Measurements from ENCODE around the gene BRD1. TPM values are rescaled to one million over a fixed set of nuclear protein-coding genes. Genes with fewer than 3 reads are reported as not detected.

BRD1 gene
- total and polyA plus RNA-seq, 2 experiments from 2014 or later = 12.3 to 33.8 TPM

DNA sequence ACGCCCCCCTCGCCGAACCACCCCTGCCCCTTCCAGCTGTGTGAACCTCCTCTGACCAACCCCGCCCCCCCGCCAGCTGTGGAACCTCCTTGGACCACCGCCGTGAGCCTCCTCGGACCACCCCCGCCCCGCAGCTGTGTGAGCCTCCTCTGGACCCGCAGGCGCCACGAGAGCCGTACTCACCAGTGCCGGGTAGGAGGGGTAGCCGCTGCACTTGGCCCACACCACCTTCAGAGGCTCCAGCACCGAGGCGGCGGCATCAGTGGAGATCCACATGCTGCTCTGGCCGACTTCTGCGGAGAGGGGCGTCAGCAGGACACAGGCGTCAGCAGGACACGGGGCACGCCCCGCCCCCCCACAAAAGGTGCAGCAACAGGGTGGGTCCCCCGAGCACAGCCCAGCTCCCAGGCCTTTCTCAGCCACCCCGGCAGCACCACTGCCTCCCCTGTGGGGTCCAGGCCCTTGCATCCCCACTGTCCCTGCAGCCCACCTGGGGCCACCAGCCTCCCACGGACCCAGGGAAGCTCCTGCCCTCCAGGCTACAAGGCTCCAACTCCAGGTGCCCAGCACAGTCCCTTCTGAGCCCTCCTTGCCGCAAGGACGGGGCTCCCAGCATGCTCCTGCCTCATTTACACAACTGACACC lies 51.7 kb downstream of the BRD1 start:
- no peak overlapping the region for H3K4me3 ChIP-seq
- no peaks in the 10 kb centered on the region for H3K9me3 Mint-ChIP-seq
- H3K27me3 Mint-ChIP-seq (ENCODE audit: insufficient read depth, low read depth, poor library complexity) = peaks cover 17% of the 10 kb centered on the region
- H3K27me3 ChIP-seq (ENCODE audit: insufficient read depth) = no peaks in the 10 kb centered on the region
- peaks cover 10% of the 10 kb centered on the region; the same call in 2 of the 3 replicates for H3K4me1 Mint-ChIP-seq
- H3K4me2 ChIP-seq = no peak overlapping the region
- H3K79me2 ChIP-seq (replicated peaks; ENCODE audit: insufficient read depth) = peaks cover 27% of the 10 kb centered on the region
- peaks cover 23% of the 10 kb centered on the region for H4K20me1 ChIP-seq (replicated peaks; ENCODE audit: insufficient read depth)
- no peak overlapping the region for H3K4me3 Mint-ChIP-seq
- H3K27ac Mint-ChIP-seq = no peak overlapping the region
- no peak for TF ChIP-seq CREB1 (CRISPR knock-in tag; IDR thresholded peaks at IDR 0.05; ENCODE audit: low read depth)
- no peak for TF ChIP-seq EZH2phosphoT487 (IDR thresholded peaks at IDR 0.05; ENCODE audit: unreplicated experiment)
- TF ChIP-seq, protein P1, sequence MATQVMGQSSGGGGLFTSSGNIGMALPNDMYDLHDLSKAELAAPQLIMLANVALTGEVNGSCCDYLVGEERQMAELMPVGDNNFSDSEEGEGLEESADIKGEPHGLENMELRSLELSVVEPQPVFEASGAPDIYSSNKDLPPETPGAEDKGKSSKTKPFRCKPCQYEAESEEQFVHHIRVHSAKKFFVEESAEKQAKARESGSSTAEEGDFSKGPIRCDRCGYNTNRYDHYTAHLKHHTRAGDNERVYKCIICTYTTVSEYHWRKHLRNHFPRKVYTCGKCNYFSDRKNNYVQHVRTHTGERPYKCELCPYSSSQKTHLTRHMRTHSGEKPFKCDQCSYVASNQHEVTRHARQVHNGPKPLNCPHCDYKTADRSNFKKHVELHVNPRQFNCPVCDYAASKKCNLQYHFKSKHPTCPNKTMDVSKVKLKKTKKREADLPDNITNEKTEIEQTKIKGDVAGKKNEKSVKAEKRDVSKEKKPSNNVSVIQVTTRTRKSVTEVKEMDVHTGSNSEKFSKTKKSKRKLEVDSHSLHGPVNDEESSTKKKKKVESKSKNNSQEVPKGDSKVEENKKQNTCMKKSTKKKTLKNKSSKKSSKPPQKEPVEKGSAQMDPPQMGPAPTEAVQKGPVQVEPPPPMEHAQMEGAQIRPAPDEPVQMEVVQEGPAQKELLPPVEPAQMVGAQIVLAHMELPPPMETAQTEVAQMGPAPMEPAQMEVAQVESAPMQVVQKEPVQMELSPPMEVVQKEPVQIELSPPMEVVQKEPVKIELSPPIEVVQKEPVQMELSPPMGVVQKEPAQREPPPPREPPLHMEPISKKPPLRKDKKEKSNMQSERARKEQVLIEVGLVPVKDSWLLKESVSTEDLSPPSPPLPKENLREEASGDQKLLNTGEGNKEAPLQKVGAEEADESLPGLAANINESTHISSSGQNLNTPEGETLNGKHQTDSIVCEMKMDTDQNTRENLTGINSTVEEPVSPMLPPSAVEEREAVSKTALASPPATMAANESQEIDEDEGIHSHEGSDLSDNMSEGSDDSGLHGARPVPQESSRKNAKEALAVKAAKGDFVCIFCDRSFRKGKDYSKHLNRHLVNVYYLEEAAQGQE (IDR thresholded peaks at IDR 0.05; ENCODE audit: unreplicated experiment) = no peak
- no peak for TF ChIP-seq ZNF114 (CRISPR knock-in tag; IDR thresholded peaks at IDR 0.05)
- TF ChIP-seq, protein P2, sequence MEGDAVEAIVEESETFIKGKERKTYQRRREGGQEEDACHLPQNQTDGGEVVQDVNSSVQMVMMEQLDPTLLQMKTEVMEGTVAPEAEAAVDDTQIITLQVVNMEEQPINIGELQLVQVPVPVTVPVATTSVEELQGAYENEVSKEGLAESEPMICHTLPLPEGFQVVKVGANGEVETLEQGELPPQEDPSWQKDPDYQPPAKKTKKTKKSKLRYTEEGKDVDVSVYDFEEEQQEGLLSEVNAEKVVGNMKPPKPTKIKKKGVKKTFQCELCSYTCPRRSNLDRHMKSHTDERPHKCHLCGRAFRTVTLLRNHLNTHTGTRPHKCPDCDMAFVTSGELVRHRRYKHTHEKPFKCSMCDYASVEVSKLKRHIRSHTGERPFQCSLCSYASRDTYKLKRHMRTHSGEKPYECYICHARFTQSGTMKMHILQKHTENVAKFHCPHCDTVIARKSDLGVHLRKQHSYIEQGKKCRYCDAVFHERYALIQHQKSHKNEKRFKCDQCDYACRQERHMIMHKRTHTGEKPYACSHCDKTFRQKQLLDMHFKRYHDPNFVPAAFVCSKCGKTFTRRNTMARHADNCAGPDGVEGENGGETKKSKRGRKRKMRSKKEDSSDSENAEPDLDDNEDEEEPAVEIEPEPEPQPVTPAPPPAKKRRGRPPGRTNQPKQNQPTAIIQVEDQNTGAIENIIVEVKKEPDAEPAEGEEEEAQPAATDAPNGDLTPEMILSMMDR (conservative IDR thresholded peaks at IDR 0.05; ENCODE audit: low read depth in 2 of 2) = no peak
- no peak for TF ChIP-seq POLR2AphosphoS5 (IDR thresholded peaks at IDR 0.05; ENCODE audit: low read depth)
- TF ChIP-seq, protein P3, sequence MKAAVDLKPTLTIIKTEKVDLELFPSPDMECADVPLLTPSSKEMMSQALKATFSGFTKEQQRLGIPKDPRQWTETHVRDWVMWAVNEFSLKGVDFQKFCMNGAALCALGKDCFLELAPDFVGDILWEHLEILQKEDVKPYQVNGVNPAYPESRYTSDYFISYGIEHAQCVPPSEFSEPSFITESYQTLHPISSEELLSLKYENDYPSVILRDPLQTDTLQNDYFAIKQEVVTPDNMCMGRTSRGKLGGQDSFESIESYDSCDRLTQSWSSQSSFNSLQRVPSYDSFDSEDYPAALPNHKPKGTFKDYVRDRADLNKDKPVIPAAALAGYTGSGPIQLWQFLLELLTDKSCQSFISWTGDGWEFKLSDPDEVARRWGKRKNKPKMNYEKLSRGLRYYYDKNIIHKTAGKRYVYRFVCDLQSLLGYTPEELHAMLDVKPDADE (IDR thresholded peaks at IDR 0.05) = no peak
- TF ChIP-seq, protein P4, sequence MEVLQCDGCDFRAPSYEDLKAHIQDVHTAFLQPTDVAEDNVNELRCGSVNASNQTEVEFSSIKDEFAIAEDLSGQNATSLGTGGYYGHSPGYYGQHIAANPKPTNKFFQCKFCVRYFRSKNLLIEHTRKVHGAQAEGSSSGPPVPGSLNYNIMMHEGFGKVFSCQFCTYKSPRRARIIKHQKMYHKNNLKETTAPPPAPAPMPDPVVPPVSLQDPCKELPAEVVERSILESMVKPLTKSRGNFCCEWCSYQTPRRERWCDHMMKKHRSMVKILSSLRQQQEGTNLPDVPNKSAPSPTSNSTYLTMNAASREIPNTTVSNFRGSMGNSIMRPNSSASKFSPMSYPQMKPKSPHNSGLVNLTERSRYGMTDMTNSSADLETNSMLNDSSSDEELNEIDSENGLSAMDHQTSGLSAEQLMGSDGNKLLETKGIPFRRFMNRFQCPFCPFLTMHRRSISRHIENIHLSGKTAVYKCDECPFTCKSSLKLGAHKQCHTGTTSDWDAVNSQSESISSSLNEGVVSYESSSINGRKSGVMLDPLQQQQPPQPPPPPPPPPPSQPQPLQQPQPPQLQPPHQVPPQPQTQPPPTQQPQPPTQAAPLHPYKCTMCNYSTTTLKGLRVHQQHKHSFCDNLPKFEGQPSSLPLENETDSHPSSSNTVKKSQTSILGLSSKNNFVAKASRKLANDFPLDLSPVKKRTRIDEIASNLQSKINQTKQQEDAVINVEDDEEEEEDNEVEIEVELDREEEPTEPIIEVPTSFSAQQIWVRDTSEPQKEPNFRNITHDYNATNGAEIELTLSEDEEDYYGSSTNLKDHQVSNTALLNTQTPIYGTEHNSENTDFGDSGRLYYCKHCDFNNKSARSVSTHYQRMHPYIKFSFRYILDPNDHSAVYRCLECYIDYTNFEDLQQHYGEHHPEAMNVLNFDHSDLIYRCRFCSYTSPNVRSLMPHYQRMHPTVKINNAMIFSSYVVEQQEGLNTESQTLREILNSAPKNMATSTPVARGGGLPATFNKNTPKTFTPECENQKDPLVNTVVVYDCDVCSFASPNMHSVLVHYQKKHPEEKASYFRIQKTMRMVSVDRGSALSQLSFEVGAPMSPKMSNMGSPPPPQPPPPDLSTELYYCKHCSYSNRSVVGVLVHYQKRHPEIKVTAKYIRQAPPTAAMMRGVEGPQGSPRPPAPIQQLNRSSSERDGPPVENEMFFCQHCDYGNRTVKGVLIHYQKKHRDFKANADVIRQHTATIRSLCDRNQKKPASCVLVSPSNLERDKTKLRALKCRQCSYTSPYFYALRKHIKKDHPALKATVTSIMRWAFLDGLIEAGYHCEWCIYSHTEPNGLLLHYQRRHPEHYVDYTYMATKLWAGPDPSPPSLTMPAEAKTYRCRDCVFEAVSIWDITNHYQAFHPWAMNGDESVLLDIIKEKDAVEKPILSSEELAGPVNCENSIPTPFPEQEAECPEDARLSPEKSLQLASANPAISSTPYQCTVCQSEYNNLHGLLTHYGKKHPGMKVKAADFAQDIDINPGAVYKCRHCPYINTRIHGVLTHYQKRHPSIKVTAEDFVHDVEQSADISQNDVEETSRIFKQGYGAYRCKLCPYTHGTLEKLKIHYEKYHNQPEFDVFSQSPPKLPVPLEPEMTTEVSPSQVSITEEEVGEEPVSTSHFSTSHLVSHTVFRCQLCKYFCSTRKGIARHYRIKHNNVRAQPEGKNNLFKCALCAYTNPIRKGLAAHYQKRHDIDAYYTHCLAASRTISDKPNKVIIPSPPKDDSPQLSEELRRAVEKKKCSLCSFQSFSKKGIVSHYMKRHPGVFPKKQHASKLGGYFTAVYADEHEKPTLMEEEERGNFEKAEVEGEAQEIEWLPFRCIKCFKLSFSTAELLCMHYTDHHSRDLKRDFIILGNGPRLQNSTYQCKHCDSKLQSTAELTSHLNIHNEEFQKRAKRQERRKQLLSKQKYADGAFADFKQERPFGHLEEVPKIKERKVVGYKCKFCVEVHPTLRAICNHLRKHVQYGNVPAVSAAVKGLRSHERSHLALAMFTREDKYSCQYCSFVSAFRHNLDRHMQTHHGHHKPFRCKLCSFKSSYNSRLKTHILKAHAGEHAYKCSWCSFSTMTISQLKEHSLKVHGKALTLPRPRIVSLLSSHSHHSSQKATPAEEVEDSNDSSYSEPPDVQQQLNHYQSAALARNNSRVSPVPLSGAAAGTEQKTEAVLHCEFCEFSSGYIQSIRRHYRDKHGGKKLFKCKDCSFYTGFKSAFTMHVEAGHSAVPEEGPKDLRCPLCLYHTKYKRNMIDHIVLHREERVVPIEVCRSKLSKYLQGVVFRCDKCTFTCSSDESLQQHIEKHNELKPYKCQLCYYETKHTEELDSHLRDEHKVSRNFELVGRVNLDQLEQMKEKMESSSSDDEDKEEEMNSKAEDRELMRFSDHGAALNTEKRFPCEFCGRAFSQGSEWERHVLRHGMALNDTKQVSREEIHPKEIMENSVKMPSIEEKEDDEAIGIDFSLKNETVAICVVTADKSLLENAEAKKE (CRISPR knock-in tag; IDR thresholded peaks at IDR 0.05) = no peak
- TF ChIP-seq EZH2 (IDR thresholded peaks at IDR 0.05; ENCODE audit: low read depth, unreplicated experiment) = no peak
- TF ChIP-seq STAT1 (IDR thresholded peaks at IDR 0.05; ENCODE audit: unreplicated experiment) = no peak
- no peak for TF ChIP-seq JUNB (IDR thresholded peaks at IDR 0.05; ENCODE audit: unreplicated experiment)
- no peak for TF ChIP-seq ZNF331 (CRISPR knock-in tag; IDR thresholded peaks at IDR 0.05; ENCODE audit: low read depth)
- no peak for TF ChIP-seq NANOG (IDR thresholded peaks at IDR 0.05; ENCODE audit: borderline replicate concordance)
- ATAC-seq = no peak
- no peak overlapping the region for H3K27ac ChIP-seq (ENCODE audit: low read depth)
- no peak for DNase-seq (ENCODE audit: low spot score)
- peaks cover 11% of the 10 kb centered on the region; the same call in 1 of the 2 replicates for H3K36me3 ChIP-seq (ENCODE audit: insufficient read depth)
- no peak overlapping the region for H2AFZ ChIP-seq
- H3K4me1 ChIP-seq (ENCODE audit: insufficient read depth) = no peaks in the 10 kb centered on the region
- H3K9me2 ChIP-seq (ENCODE audit: insufficient read depth) = no peaks in the 10 kb centered on the region
- peaks cover 48% of the 10 kb centered on the region for H3K36me3 Mint-ChIP-seq (ENCODE audit: low read depth)
- H3F3A ChIP-seq (replicated peaks; ENCODE audit: low read depth) = 0 out of 2 replicates have a peak, but pooled peaks cover 3% of the 10 kb centered on the region

Data from GM23338 (cell line).